GM19452 (cell line): Measurements from ENCODE around the gene DDIT3.

Source experiments
- ATAC-seq: cut with Tn5 transposase; IDR thresholded peaks from one replicate; pipeline ENCODE4 v1.9.1; 2021; ENCODE audit not compliant: unreplicated experiment

DDIT3 gene

GRCh38 chr12:57487597-57488401 is 32.5 kb downstream of the DDIT3 start, which contains the start of gene MARS1:
Gene MARS1, plus strand, starts transcription at chr12:57488068. Its CDS starts 23 bp downstream, at chr12:57488091.
- peak; percentile 94 for ATAC-seq

- no peak for ATAC-seq
Observed at GRCh38 chr12:57487055-57487596, 33.2 kb downstream of the DDIT3 start.

GRCh38 chr12:57485695-57486094 is 34.6 kb downstream of the DDIT3 start:
- ATAC-seq = no peak

- ATAC-seq = no peak
Observed at GRCh38 chr12:57483466-57483865, 36.8 kb downstream of the DDIT3 start.

GRCh38 chr12:57481671-57482070 is 38.6 kb downstream of the DDIT3 start:
- no peak for ATAC-seq

- ATAC-seq = peak; percentile 45
Observed at GRCh38 chr12:57479376-57480115, 40.8 kb downstream of the DDIT3 start, which contains the start of gene ARHGAP9. Gene ARHGAP9, minus strand, starts transcription at chr12:57479866. Its CDS starts 460 bp downstream, at chr12:57479406.

GRCh38 chr12:57479043-57479375 is 41.3 kb downstream of the DDIT3 start:
- no peak for ATAC-seq

GRCh38 chr12:57477710-57478681 is 42.3 kb downstream of the DDIT3 start:
- peak; percentile 38 for ATAC-seq

GRCh38 chr12:57476993-57477709 is 43.2 kb downstream of the DDIT3 start:
- ATAC-seq = no peak

GRCh38 chr12:57476162-57476992 is 43.9 kb downstream of the DDIT3 start:
- peak; percentile 41 for ATAC-seq

- ATAC-seq = no peak
Observed at GRCh38 chr12:57475271-57476161, 44.8 kb downstream of the DDIT3 start.

- no peak for ATAC-seq
Observed at GRCh38 chr12:57474862-57475261, 45.5 kb downstream of the DDIT3 start.

- no peak for ATAC-seq
Observed at GRCh38 chr12:57474430-57474829, 45.9 kb downstream of the DDIT3 start.

GRCh38 chr12:57473886-57474285 is 46.4 kb downstream of the DDIT3 start:
- no peak for ATAC-seq

GRCh38 chr12:57473392-57473791 is 46.9 kb downstream of the DDIT3 start:
- ATAC-seq = no peak

- no peak for ATAC-seq
Observed at GRCh38 chr12:57472391-57472790, 47.9 kb downstream of the DDIT3 start.

- no peak for ATAC-seq
Observed at GRCh38 chr12:57471661-57472060, 48.7 kb downstream of the DDIT3 start.

GRCh38 chr12:57470970-57471656 is 49.2 kb downstream of the DDIT3 start:
- ATAC-seq = no peak
